ENCODE data around the gene DHRS12. TPM values are rescaled to one million over a fixed set of nuclear protein-coding genes. Genes with fewer than 3 reads are reported as not detected.

The DHRS12 gene
- total and polyA plus RNA-seq, 12 donors, result 4.3 to 33.9 (median 11.6) TPM

- H3K4me1 ChIP-seq (replicated peaks in 1 of 2), result peaks cover 0 to 9% of the 10 kb centered on the region in 2 donors
- 62 to 82% (median 67%) methylated on average over 1 of the region's 1 CpG for WGBS, 4 donors
- DNase-seq, result no peak
- no peak overlapping the region for H3K4me3 ChIP-seq
- no peak overlapping the region for H3K27ac ChIP-seq
- H3K27me3 ChIP-seq, result no peaks in the 10 kb centered on the region
- intact Hi-C loops (cut with DNase I), result no loop called here
- H3K36me3 ChIP-seq (replicated peaks in 1 of 2), result no peaks in the 10 kb centered on the region
- TF ChIP-seq POLR2A (IDR thresholded peaks at IDR 0.05) (no peak), CTCF (IDR thresholded peaks at IDR 0.05) (no peak)
- no peaks in the 10 kb centered on the region for H3K9me3 ChIP-seq (replicated peaks in 1 of 3)
Measured at GRCh38 chr13:51846756-51847155, 42.8 kb upstream of the DHRS12 start.

GRCh38 chr13:51845574-51846318, 41.8 kb upstream of the DHRS12 start:
- Histone ChIP-seq H3K36me3 (replicated peaks in 1 of 2) (no peaks in the 10 kb centered on the region), H3K27me3 (no peaks in the 10 kb centered on the region), H3K27ac (no peak overlapping the region), H3K4me3 (peak overlapping the region in 1 of 4 donors; percentile 16), H3K4me1 (replicated peaks in 1 of 2) (peaks cover 0 to 9% of the 10 kb centered on the region in 2 donors), H3K9me3 (replicated peaks in 1 of 3) (no peaks in the 10 kb centered on the region)
- DNase-seq, result no peak
- TF ChIP-seq POLR2A (IDR thresholded peaks at IDR 0.05), result no peak
- no peak for TF ChIP-seq CTCF (IDR thresholded peaks at IDR 0.05)
- intact Hi-C loops (cut with DNase I), result no loop called here
- WGBS, 4 donors, result 43 to 63% (median 57%) methylated on average over 4 to 5 of the region's 5 CpGs

GRCh38 chr13:51844862-51845573, 41.1 kb upstream of the DHRS12 start, which contains the start of gene TMEM272:
TMEM272 (minus strand) TSS chr13:51845177; CDS start chr13:51838530, 6,647 bp downstream.
- TF ChIP-seq POLR2A (IDR thresholded peaks at IDR 0.05) (no peak), CTCF (IDR thresholded peaks at IDR 0.05) (peak; percentile 56 to 89 (median 73))
- Histone ChIP-seq H3K27ac (no peak within 1 kb of the TSS), H3K4me3 (peak within 1 kb of the TSS in 1 of 4 donors; percentile 16), H3K4me1 (replicated peaks in 1 of 2) (peaks cover 0 to 9% of the 10 kb centered on the region in 2 donors), H3K36me3 (replicated peaks in 1 of 2) (no peaks in the 10 kb centered on the region), H3K27me3 (no peaks in the 10 kb centered on the region), H3K9me3 (replicated peaks in 1 of 3) (no peaks in the 10 kb centered on the region)
- intact Hi-C loops (cut with DNase I), result no loop called here
- DNase-seq, result peak; percentile 32 to 70 (median 56)
- WGBS, 4 donors, result 28 to 35% (median 32%) methylated on average over 20 of the region's 20 CpGs

- intact Hi-C loops (cut with DNase I), result no loop called here
- 53 to 77% (median 61%) methylated on average over 3 of the region's 3 CpGs for WGBS, 4 donors
- no peaks in the 10 kb centered on the region for H3K27me3 ChIP-seq
Measured at GRCh38 chr13:51843529-51843928, 39.6 kb upstream of the DHRS12 start.

More at GRCh38 chr13:51843529-51843928, 39.6 kb upstream of the DHRS12 start:
- no peak overlapping the region for H3K27ac ChIP-seq
- H3K4me1 ChIP-seq (replicated peaks in 1 of 2), result peaks cover 0 to 6% of the 10 kb centered on the region in 2 donors
- TF ChIP-seq POLR2A (IDR thresholded peaks at IDR 0.05) (no peak), CTCF (IDR thresholded peaks at IDR 0.05) (no peak)
- no peak overlapping the region for H3K4me3 ChIP-seq
- no peak for DNase-seq
- no peaks in the 10 kb centered on the region for H3K9me3 ChIP-seq (replicated peaks in 1 of 3)
- H3K36me3 ChIP-seq (replicated peaks in 1 of 2), result no peaks in the 10 kb centered on the region

Measured in adrenal gland (tissue), 12 donors.